Colonic mucosa (tissue), 4 donors: Measurements from ENCODE around the gene STAP2. TPM values are rescaled to one million over a fixed set of nuclear protein-coding genes. Genes with fewer than 3 reads are reported as not detected.

Experiments
- DNase-seq: peaks from one replicate; pipeline ENCODE4 v3.0.0-alpha.2; 2020
- H3K27ac ChIP-seq: fragments of 200-600 bp; one replicate; pipeline ENCODE4 v1.8.0; 2021
- H3K27me3 ChIP-seq: fragments of 200-600 bp; one replicate; pipeline ENCODE4 v1.8.0; 2021
- H3K36me3 ChIP-seq: fragments of 200-600 bp; one replicate; pipeline ENCODE4 v1.8.0; 2021
- H3K4me1 ChIP-seq: fragments of 200-600 bp; one replicate; pipeline ENCODE4 v1.8.0; 2021; ENCODE audit warnings: mild to moderate bottlenecking
- H3K4me3 ChIP-seq: fragments of 200-600 bp; one replicate; pipeline ENCODE4 v1.8.0; 2021
- H3K9ac ChIP-seq, 2 donors: one replicate each; pipeline ENCODE4 v1.7.0; 2013; ENCODE audit warnings: control low read depth in 2 of 2, low read depth in 2 of 2, low read length in 2 of 2
- H3K9me3 ChIP-seq: fragments of 200-600 bp; one replicate; pipeline ENCODE4 v1.8.0; 2021
- CTCF ChIP-seq: fragments of 200-600 bp; IDR thresholded peaks from one replicate; pipeline ENCODE4 v1.8.0; 2022; ENCODE audit warnings: antibody characterized with exemption, mild to moderate bottlenecking
- intact Hi-C: fragments of 100-400 bp; cut with DNase I; formaldehyde crosslinking; loops from one replicate; pipeline ENCODE4 v1.14.1; 2022
- total RNA-seq, 2 donors: library from RNA; stranded (reverse); fragmentation: NEBNext Ultra II Directional in 1 of 2; extraction: Animal tissue kit (Norgen Biotek cat#: 25700) in 1 of 2; gene quantifications; one replicate each; pipeline ENCODE4 v1.2.1, GENCODE V29; 2021
- donor health status: healthy.
- donor health status: DM: no; HTN: no; CAD: no.
- donor health status: DM: no; HTN: no; CAD: no.

The STAP2 gene
- total RNA-seq, 2 donors from 2014 or later = 197 to 218 TPM

DNA sequence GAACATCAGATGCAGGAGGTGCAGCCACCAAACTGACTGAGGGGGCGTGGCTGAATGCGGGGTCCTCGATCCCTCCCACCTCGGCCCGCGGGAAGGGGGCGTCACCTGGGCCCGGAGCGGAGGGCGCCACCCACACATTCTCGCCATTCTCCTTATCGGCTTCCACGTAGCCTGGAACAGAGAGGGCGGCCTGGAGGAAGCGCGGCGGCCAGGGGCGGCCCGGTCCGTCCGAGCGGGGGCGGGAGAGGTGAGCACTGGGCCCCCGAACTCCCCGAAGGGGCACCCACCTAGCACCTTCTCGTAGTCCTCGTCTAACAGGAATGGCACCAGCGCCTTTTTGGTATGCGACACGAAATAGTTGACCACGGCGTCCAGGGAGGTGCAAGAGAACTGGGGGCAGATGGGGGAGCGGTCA, 11.8 kb downstream of the STAP2 start:
- Histone ChIP-seq H3K27me3 (no peaks in the 10 kb centered on the region), H3K27ac (no peak overlapping the region), H3K9me3 (no peaks in the 10 kb centered on the region), H3K9ac (no peak overlapping the region), H3K4me1 (no peaks in the 10 kb centered on the region), H3K4me3 (no peak overlapping the region), H3K36me3 (no peaks in the 10 kb centered on the region)
- DNase-seq = no peak
- intact Hi-C loops = no loop called here
- TF ChIP-seq CTCF = no peak

GRCh38 chr19:4326215-4326836, 12.3 kb downstream of the STAP2 start:
- Histone ChIP-seq H3K9me3 (no peaks in the 10 kb centered on the region), H3K36me3 (no peaks in the 10 kb centered on the region), H3K4me3 (no peak overlapping the region), H3K9ac (no peak overlapping the region), H3K4me1 (no peaks in the 10 kb centered on the region), H3K27me3 (no peaks in the 10 kb centered on the region), H3K27ac (no peak overlapping the region)
- no peak for DNase-seq
- TF ChIP-seq CTCF = no peak
- intact Hi-C loops = no loop called here

- no peaks in the 10 kb centered on the region for H3K4me1 ChIP-seq
- no peaks in the 10 kb centered on the region for H3K9me3 ChIP-seq
- TF ChIP-seq CTCF = no peak
- intact Hi-C loops = no loop called here
- H3K27me3 ChIP-seq = no peaks in the 10 kb centered on the region
- H3K36me3 ChIP-seq = no peaks in the 10 kb centered on the region
- DNase-seq = no peak
- no peak overlapping the region for H3K27ac ChIP-seq
- H3K4me3 ChIP-seq = no peak overlapping the region
- no peak overlapping the region for H3K9ac ChIP-seq
Measured at GRCh38 chr19:4324228-4324627, 14.4 kb downstream of the STAP2 start.

DNA sequence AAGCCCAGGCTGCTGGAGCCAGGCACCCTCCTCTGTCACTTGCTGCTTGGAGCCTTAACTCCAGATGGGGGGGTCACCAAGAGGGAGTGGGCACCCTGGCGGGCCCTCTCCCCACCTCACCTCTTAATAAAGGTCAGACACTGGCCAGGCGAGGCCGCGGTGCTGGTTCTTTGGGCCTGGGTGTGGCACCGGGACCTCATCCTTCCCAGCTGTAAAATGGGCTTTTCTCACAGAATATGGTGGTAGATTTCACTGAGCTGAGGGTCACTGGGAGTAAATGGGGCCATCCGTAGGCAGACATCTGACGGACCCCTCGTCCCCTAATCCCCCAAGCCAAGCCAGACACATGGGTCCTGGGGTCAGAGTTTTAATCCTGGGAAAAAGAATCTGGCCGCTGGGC, 14.9 kb downstream of the STAP2 start:
- H3K4me3 ChIP-seq = no peak overlapping the region
- H3K9me3 ChIP-seq = no peaks in the 10 kb centered on the region
- H3K27ac ChIP-seq = no peak overlapping the region
- intact Hi-C loops = no loop called here
- no peak for DNase-seq
- no peak for TF ChIP-seq CTCF
- H3K9ac ChIP-seq = no peak overlapping the region
- H3K27me3 ChIP-seq = no peaks in the 10 kb centered on the region
- no peaks in the 10 kb centered on the region for H3K36me3 ChIP-seq
- H3K4me1 ChIP-seq = no peaks in the 10 kb centered on the region

GRCh38 chr19:4322942-4323665, 15.5 kb downstream of the STAP2 start:
- Histone ChIP-seq H3K27me3 (no peaks in the 10 kb centered on the region), H3K4me1 (no peaks in the 10 kb centered on the region), H3K36me3 (no peaks in the 10 kb centered on the region), H3K9me3 (no peaks in the 10 kb centered on the region), H3K27ac (no peak overlapping the region), H3K9ac (no peak overlapping the region), H3K4me3 (no peak overlapping the region)
- intact Hi-C loops = no loop called here
- DNase-seq = no peak
- no peak for TF ChIP-seq CTCF
